Endodermal cell (in vitro differentiated cells): ENCODE results near the gene TMEM138. TPM values are rescaled to one million over a fixed set of nuclear protein-coding genes. Genes with fewer than 3 reads are reported as not detected.

Experiments used
- DNase-seq: peaks from one replicate; pipeline ENCODE4 v3.0.0-alpha.2; 2017
- H3K27ac ChIP-seq: 2 replicates; pipeline ENCODE4 v1.5.1; 2013; ENCODE audit warnings: mild to moderate bottlenecking, low read depth, low read length, moderate library complexity
- H3K27me3 ChIP-seq: 2 replicates; pipeline ENCODE4 v1.6.1; 2013; ENCODE audit warnings: mild to moderate bottlenecking, low read length, moderate library complexity; ENCODE audit not compliant: insufficient read depth, control insufficient read depth, poor library complexity, severe bottlenecking
- H3K36me3 ChIP-seq: 2 replicates; pipeline ENCODE4 v1.7.0; 2013; ENCODE audit warnings: mild to moderate bottlenecking, low read length, moderate library complexity; ENCODE audit not compliant: control insufficient read depth, insufficient read depth
- H3K4me1 ChIP-seq: one replicate; pipeline ENCODE4 v1.7.0; 2013; ENCODE audit warnings: low read length; ENCODE audit not compliant: control insufficient read depth, insufficient read depth
- H3K4me3 ChIP-seq: 2 replicates; pipeline ENCODE4 v1.5.1; 2013; ENCODE audit warnings: mild to moderate bottlenecking, low read length, moderate library complexity
- H3K9ac ChIP-seq: 2 replicates; pipeline ENCODE4 v1.6.1; 2013; ENCODE audit warnings: mild to moderate bottlenecking, low read length, moderate library complexity; ENCODE audit not compliant: poor library complexity, severe bottlenecking; ENCODE audit errors: extremely low read depth
- H3K9me3 ChIP-seq: 2 replicates; pipeline ENCODE4 v1.6.1; 2013; ENCODE audit warnings: mild to moderate bottlenecking, low read length, moderate library complexity; ENCODE audit not compliant: control insufficient read depth
- H3K27ac Mint-ChIP-seq: 2 replicates; pipeline ENCODE4 v1.8.0; 2020; ENCODE audit warnings: mixed read lengths
- H3K27me3 Mint-ChIP-seq: 2 replicates; pipeline ENCODE4 v1.8.0; 2021; ENCODE audit warnings: mild to moderate bottlenecking, mixed read lengths; ENCODE audit not compliant: insufficient read depth
- H3K36me3 Mint-ChIP-seq: 2 replicates; pipeline ENCODE4 v1.8.0; 2020; ENCODE audit warnings: low read depth, mixed read lengths
- H3K4me1 Mint-ChIP-seq: 2 replicates; pipeline ENCODE4 v1.8.0; 2020; ENCODE audit warnings: mixed read lengths
- H3K4me3 Mint-ChIP-seq: 2 replicates; pipeline ENCODE4 v1.8.0; 2020; ENCODE audit warnings: mild to moderate bottlenecking, moderate library complexity, mixed read lengths
- H3K9me3 Mint-ChIP-seq: 2 replicates; pipeline ENCODE4 v1.8.0; 2020; ENCODE audit warnings: mild to moderate bottlenecking, mixed read lengths
- WGBS, 2 experiments: methylation state at CpG; one replicate each; pipeline versions ENCODE4 v1.1.5 to v1.1.7; 2013; ENCODE audit warnings: missing lambda C conversion rate in 2 of 2, mixed read lengths in 1 of 2; ENCODE audit not compliant: insufficient coverage in 1 of 2, insufficient read length in 1 of 2; 5-methylcytosine and 5-hydroxymethylcytosine counted together
- total RNA-seq, 2 donors: library from RNA; stranded (reverse); fragmentation: NEBNext Ultra II Directional in 1 of 2; extraction: Animal tissue kit (Norgen Biotek cat#: 25700) in 1 of 2; gene quantifications; 2 replicates in 1 of 2; 3 replicates in 1 of 2; pipeline ENCODE4 v1.2.1, GENCODE V29; 2021
- TF ChIP-seq, protein P1 (sequence below): fragments of 200-600 bp; sonication (generic); conservative IDR thresholded peaks from 2 replicates; pipeline ENCODE4 v1.5.0; 2021; ENCODE audit warnings: antibody characterized with exemption, mild to moderate bottlenecking

TMEM138 gene
- total RNA-seq, 2 donors from 2014 or later: 26.5 to 29.3 TPM

DNA sequence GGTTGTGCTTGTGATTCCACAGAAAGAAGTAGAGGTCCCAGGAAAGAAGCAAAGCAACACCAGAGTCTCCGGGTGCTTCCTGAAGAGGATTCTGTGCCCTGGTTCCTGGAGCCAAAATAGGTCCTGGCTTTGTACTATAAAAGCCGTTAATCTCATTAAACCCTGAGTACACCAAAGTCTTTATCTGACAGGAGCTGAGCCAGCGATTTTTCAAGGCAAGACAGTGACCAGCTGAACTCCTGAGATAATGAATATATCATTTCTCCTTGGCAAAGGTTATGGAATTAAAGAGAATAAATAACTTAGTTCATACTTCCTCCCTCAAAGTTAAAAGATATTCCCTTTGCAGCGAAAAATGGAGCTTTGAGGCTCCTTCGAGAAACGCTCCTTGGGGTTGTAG, 5.2 kb downstream of the TMEM138 start:
- H3K36me3 Mint-ChIP-seq: peaks cover 78% of the 10 kb centered on the region
- Histone ChIP-seq H3K4me3 (no peak overlapping the region), H3K4me1 (no peaks in the 10 kb centered on the region), H3K36me3 (peaks cover 74% of the 10 kb centered on the region), H3K27ac (no peak overlapping the region), H3K27me3 (no peaks in the 10 kb centered on the region), H3K9me3 (peaks cover 13% of the 10 kb centered on the region), H3K9ac (no peak overlapping the region)
- DNase-seq: no peak
- H3K27me3 Mint-ChIP-seq: no peaks in the 10 kb centered on the region
- no peak overlapping the region for H3K4me3 Mint-ChIP-seq
- peaks cover 18% of the 10 kb centered on the region for H3K9me3 Mint-ChIP-seq
- no peak overlapping the region for H3K27ac Mint-ChIP-seq
- WGBS, 2 experiments: 95 to 96% methylated on average over 4 to 6 of the region's 6 CpGs
- TF ChIP-seq, protein P1, sequence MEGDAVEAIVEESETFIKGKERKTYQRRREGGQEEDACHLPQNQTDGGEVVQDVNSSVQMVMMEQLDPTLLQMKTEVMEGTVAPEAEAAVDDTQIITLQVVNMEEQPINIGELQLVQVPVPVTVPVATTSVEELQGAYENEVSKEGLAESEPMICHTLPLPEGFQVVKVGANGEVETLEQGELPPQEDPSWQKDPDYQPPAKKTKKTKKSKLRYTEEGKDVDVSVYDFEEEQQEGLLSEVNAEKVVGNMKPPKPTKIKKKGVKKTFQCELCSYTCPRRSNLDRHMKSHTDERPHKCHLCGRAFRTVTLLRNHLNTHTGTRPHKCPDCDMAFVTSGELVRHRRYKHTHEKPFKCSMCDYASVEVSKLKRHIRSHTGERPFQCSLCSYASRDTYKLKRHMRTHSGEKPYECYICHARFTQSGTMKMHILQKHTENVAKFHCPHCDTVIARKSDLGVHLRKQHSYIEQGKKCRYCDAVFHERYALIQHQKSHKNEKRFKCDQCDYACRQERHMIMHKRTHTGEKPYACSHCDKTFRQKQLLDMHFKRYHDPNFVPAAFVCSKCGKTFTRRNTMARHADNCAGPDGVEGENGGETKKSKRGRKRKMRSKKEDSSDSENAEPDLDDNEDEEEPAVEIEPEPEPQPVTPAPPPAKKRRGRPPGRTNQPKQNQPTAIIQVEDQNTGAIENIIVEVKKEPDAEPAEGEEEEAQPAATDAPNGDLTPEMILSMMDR: no peak
- peaks cover 3% of the 10 kb centered on the region for H3K4me1 Mint-ChIP-seq

DNA sequence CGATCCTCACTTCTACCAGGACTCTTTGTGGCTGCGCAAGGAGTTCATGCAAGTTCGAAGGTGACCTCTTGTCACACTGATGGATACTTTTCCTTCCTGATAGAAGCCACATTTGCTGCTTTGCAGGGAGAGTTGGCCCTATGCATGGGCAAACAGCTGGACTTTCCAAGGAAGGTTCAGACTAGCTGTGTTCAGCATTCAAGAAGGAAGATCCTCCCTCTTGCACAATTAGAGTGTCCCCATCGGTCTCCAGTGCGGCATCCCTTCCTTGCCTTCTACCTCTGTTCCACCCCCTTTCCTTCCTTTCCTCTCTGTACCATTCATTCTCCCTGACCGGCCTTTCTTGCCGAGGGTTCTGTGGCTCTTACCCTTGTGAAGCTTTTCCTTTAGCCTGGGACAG, 6.5 kb downstream of the TMEM138 start:
- no peak overlapping the region for H3K4me3 ChIP-seq
- TF ChIP-seq, protein P1: no peak
- H3K9me3 ChIP-seq: peaks cover 25% of the 10 kb centered on the region
- no peaks in the 10 kb centered on the region for H3K4me1 ChIP-seq
- Mint-ChIP-seq H3K4me1 (peaks cover 1% of the 10 kb centered on the region), H3K27ac (no peak overlapping the region), H3K4me3 (no peak overlapping the region), H3K27me3 (no peaks in the 10 kb centered on the region), H3K9me3 (peaks cover 28% of the 10 kb centered on the region), H3K36me3 (peaks cover 85% of the 10 kb centered on the region)
- peaks cover 78% of the 10 kb centered on the region for H3K36me3 ChIP-seq
- 93 to 94% methylated on average over 7 of the region's 7 CpGs for WGBS, 2 experiments
- no peaks in the 10 kb centered on the region for H3K27me3 ChIP-seq
- H3K9ac ChIP-seq: no peak overlapping the region
- H3K27ac ChIP-seq: no peak overlapping the region
- DNase-seq: no peak

DNA sequence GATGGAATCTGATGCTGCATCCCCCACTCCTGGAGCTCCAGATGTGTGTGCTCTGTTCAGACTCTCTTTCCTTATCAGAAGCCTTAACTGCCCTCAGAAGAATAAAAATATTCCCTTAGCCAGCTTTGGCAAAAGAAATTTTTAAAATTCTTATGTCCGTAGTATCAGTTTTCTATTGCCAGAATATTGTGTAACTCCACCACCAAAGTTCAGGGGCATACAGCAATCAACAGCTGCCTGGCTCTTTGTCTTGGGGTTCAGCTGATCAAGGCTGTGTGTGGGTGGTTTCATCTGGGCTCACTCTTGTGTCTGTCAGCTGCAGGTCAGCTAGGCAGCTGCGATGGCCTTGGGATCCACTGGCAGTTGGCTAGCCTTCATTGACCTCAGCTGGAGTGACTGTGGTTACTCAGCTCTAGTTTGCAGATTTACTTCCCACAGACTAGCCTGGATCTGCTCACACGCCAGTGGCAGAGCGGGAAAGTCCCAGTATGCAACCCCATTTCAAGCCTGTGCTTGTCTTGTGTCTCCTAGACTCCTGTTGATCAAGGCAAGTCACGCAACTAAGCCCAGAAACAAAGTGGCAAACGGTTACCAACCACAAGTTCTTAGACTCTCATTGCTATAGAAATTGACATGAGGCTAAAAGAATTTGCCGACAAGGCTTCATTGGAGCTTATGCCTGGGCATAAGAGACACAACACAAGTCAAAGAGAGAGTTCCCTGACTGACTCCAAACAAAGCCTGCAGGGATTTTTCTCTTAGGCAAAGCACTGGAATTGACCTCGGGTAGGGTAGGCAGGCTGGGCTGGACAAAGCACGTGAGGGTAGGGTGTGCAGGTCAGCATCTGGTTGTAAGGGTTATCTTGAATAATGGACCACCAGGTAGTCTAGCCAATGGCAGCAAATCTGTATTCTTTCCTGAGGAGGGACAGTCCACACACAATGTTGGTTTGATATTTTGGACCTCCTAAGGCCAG, 7.5 kb downstream of the TMEM138 start:
- H3K4me1 ChIP-seq: no peaks in the 10 kb centered on the region
- DNase-seq: no peak
- peaks cover 35% of the 10 kb centered on the region for H3K9me3 ChIP-seq
- Mint-ChIP-seq H3K4me3 (no peak overlapping the region), H3K36me3 (peaks cover 80% of the 10 kb centered on the region), H3K27ac (no peak overlapping the region), H3K4me1 (no peaks in the 10 kb centered on the region), H3K9me3 (peaks cover 38% of the 10 kb centered on the region), H3K27me3 (no peaks in the 10 kb centered on the region)
- WGBS, 2 experiments: 97 to 100% methylated on average over 7 to 9 of the region's 9 CpGs
- H3K4me3 ChIP-seq: no peak overlapping the region
- peaks cover 77% of the 10 kb centered on the region for H3K36me3 ChIP-seq
- TF ChIP-seq, protein P1: no peak
- H3K27me3 ChIP-seq: no peaks in the 10 kb centered on the region
- no peak overlapping the region for H3K9ac ChIP-seq
- peak overlapping the region; percentile 17 for H3K27ac ChIP-seq
